ENCODE measurements around the gene PWP2. TPM values are rescaled to one million over a fixed set of nuclear protein-coding genes. Genes with fewer than 3 reads are reported as not detected.

Gene PWP2
- total and polyA plus RNA-seq, 4 donors = 0.66 to 8.4 (median 2.7) TPM

DNA sequence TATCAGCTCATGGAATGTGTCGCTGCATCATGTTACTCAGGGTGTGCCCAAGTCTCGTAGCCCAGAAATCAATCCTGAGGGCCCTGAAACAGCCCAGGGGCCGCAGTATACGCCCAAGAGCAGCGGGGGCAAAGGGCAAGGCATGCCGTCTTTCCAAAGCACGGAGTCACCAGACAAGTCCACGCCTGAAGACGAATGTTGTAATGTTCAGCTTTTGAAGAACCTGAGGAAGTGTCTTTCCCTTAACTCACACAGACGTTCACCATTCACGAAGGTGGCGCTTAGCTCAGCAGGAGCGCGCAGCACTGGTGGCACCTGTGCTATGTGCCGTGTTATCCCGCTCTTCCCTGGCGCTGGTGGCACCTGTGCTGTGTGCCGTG is 18.8 kb upstream of the PWP2 start:
- Histone ChIP-seq H3K36me3 (ENCODE audit: control insufficient read depth in 4 of 4, insufficient read depth in 3 of 4, low read depth in 1 of 4, low read length in 3 of 4) (peaks cover 16 to 42% (median 23%) of the 10 kb centered on the region in 4 donors), H3K4me1 (ENCODE audit: control insufficient read depth in 4 of 4, insufficient read depth in 4 of 4, low read length in 3 of 4) (peaks cover 1 to 29% (median 9%) of the 10 kb centered on the region in 4 donors), H3K4me3 (ENCODE audit: low read depth in 1 of 3, low read length in 3 of 3) (no peak overlapping the region), H3K27ac (ENCODE audit: low read depth in 1 of 2, low read length in 2 of 2) (peak overlapping the region in 1 of 2 donors; percentile 9), H3K9ac (ENCODE audit: low read depth in 1 of 2, low read length in 2 of 2) (no peak overlapping the region), H3K27me3 (ENCODE audit: control insufficient read depth in 4 of 4, insufficient read depth in 4 of 4, low read length in 3 of 4) (no peaks in the 10 kb centered on the region), H3K9me3 (ENCODE audit: control insufficient read depth in 4 of 4, low read length in 3 of 4) (no peaks in the 10 kb centered on the region)
- no peak for DNase-seq (ENCODE audit: low spot score)
- 86% methylated on average over 18 of the region's 18 CpGs for WGBS
- TF ChIP-seq, protein P1, sequence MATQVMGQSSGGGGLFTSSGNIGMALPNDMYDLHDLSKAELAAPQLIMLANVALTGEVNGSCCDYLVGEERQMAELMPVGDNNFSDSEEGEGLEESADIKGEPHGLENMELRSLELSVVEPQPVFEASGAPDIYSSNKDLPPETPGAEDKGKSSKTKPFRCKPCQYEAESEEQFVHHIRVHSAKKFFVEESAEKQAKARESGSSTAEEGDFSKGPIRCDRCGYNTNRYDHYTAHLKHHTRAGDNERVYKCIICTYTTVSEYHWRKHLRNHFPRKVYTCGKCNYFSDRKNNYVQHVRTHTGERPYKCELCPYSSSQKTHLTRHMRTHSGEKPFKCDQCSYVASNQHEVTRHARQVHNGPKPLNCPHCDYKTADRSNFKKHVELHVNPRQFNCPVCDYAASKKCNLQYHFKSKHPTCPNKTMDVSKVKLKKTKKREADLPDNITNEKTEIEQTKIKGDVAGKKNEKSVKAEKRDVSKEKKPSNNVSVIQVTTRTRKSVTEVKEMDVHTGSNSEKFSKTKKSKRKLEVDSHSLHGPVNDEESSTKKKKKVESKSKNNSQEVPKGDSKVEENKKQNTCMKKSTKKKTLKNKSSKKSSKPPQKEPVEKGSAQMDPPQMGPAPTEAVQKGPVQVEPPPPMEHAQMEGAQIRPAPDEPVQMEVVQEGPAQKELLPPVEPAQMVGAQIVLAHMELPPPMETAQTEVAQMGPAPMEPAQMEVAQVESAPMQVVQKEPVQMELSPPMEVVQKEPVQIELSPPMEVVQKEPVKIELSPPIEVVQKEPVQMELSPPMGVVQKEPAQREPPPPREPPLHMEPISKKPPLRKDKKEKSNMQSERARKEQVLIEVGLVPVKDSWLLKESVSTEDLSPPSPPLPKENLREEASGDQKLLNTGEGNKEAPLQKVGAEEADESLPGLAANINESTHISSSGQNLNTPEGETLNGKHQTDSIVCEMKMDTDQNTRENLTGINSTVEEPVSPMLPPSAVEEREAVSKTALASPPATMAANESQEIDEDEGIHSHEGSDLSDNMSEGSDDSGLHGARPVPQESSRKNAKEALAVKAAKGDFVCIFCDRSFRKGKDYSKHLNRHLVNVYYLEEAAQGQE (IDR thresholded peaks at IDR 0.05) = no peak
- TF ChIP-seq, protein P2, sequence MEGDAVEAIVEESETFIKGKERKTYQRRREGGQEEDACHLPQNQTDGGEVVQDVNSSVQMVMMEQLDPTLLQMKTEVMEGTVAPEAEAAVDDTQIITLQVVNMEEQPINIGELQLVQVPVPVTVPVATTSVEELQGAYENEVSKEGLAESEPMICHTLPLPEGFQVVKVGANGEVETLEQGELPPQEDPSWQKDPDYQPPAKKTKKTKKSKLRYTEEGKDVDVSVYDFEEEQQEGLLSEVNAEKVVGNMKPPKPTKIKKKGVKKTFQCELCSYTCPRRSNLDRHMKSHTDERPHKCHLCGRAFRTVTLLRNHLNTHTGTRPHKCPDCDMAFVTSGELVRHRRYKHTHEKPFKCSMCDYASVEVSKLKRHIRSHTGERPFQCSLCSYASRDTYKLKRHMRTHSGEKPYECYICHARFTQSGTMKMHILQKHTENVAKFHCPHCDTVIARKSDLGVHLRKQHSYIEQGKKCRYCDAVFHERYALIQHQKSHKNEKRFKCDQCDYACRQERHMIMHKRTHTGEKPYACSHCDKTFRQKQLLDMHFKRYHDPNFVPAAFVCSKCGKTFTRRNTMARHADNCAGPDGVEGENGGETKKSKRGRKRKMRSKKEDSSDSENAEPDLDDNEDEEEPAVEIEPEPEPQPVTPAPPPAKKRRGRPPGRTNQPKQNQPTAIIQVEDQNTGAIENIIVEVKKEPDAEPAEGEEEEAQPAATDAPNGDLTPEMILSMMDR (IDR thresholded peaks at IDR 0.05; ENCODE audit: low read depth, low read length, missing input control) = no peak
- TF ChIP-seq GABPA (IDR thresholded peaks at IDR 0.05 in 1 of 2, conservative IDR thresholded peaks at IDR 0.05 in 1 of 2) (no peak), HNF4G (IDR thresholded peaks at IDR 0.05) (no peak), TAF1 (conservative IDR thresholded peaks at IDR 0.05) (no peak), NR2F2 (IDR thresholded peaks at IDR 0.05) (no peak), SP1 (IDR thresholded peaks at IDR 0.05) (no peak), RAD21 (IDR thresholded peaks at IDR 0.05) (no peak), EGR1 (IDR thresholded peaks at IDR 0.05; ENCODE audit: low read depth in 2 of 2) (no peak), JUND (IDR thresholded peaks at IDR 0.05) (no peak), YY1 (IDR thresholded peaks at IDR 0.05) (no peak), FOXA1 (IDR thresholded peaks at IDR 0.05) (no peak)
- TF ChIP-seq, protein P3, sequence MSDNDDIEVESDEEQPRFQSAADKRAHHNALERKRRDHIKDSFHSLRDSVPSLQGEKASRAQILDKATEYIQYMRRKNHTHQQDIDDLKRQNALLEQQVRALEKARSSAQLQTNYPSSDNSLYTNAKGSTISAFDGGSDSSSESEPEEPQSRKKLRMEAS (IDR thresholded peaks at IDR 0.05) = no peak

DNA sequence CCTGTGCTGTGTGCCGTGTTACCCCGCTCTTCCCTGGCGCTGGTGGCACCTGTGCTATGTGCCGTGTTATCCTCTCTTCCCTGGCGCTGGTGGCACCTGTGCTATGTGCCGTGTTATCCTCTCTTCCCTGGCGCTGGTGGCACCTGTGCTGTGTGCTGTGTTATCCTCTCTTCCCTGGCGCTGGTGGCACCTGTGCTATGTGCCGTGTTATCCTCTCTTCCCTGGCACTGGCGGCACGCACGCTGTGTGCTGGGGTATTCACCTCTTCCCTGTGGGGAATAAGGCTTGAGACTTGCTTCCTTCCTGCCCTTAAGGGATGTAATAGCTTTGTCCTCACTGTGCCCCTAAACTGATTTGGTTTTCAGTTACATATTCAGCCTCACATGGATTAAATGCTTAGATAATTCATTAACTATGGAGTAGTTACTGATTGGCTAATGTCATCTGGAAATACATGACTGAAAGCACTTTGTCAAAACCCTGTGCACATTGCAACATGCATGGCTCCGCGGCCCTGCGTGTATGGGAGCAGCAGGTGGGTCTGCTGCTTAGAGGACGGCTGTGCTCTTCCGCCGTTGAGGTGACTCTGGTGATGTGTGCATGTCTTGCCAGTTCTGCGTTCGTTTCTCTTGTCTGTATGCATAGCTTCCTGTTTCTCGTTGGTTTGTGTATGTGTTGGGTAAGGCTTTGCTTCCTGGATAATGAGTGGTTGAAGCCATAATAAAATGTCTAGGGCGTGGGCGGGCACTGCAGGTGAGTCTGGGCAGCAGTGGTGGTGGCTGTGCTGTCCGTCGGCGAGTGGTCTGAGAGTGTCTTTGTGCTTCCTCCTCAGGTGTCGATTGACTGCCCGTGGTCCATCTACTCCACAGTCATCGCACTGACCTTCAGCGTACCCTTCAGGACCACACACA is 17.9 kb upstream of the PWP2 start:
- no peak overlapping the region for H3K4me3 ChIP-seq (ENCODE audit: low read depth in 1 of 3, low read length in 3 of 3)
- H3K9me3 ChIP-seq (ENCODE audit: control insufficient read depth in 4 of 4, low read length in 3 of 4) = no peaks in the 10 kb centered on the region
- H3K4me1 ChIP-seq (ENCODE audit: control insufficient read depth in 4 of 4, insufficient read depth in 4 of 4, low read length in 3 of 4) = peaks cover 1 to 29% (median 9%) of the 10 kb centered on the region in 4 donors
- no peak overlapping the region for H3K9ac ChIP-seq (ENCODE audit: low read depth in 1 of 2, low read length in 2 of 2)
- WGBS = 71% methylated on average over 30 of the region's 30 CpGs
- no peaks in the 10 kb centered on the region for H3K27me3 ChIP-seq (ENCODE audit: control insufficient read depth in 4 of 4, insufficient read depth in 4 of 4, low read length in 3 of 4)
- H3K36me3 ChIP-seq (ENCODE audit: control insufficient read depth in 4 of 4, insufficient read depth in 3 of 4, low read depth in 1 of 4, low read length in 3 of 4) = peaks cover 21 to 39% (median 23%) of the 10 kb centered on the region in 4 donors
- H3K27ac ChIP-seq (ENCODE audit: low read depth in 1 of 2, low read length in 2 of 2) = peak overlapping the region; percentile 39 to 48
- DNase-seq (ENCODE audit: low spot score) = no peak
- TF ChIP-seq GABPA (IDR thresholded peaks at IDR 0.05 in 1 of 2, conservative IDR thresholded peaks at IDR 0.05 in 1 of 2) (no peak), FOXA1 (IDR thresholded peaks at IDR 0.05) (no peak), NR2F2 (IDR thresholded peaks at IDR 0.05) (no peak), HNF4A (conservative IDR thresholded peaks at IDR 0.05) (no peak), FOXA2 (IDR thresholded peaks at IDR 0.05) (no peak), SP1 (IDR thresholded peaks at IDR 0.05) (peak; percentile 52), RAD21 (IDR thresholded peaks at IDR 0.05) (no peak), RXRA (IDR thresholded peaks at IDR 0.05) (peak in 1 of 2 donors; percentile 40), JUND (IDR thresholded peaks at IDR 0.05) (no peak)
- TF ChIP-seq, protein P3 (IDR thresholded peaks at IDR 0.05) = no peak
- TF ChIP-seq, protein P4, sequence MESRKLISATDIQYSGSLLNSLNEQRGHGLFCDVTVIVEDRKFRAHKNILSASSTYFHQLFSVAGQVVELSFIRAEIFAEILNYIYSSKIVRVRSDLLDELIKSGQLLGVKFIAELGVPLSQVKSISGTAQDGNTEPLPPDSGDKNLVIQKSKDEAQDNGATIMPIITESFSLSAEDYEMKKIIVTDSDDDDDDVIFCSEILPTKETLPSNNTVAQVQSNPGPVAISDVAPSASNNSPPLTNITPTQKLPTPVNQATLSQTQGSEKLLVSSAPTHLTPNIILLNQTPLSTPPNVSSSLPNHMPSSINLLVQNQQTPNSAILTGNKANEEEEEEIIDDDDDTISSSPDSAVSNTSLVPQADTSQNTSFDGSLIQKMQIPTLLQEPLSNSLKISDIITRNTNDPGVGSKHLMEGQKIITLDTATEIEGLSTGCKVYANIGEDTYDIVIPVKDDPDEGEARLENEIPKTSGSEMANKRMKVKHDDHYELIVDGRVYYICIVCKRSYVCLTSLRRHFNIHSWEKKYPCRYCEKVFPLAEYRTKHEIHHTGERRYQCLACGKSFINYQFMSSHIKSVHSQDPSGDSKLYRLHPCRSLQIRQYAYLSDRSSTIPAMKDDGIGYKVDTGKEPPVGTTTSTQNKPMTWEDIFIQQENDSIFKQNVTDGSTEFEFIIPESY (IDR thresholded peaks at IDR 0.05) = no peak

All from liver (tissue), 9 donors.